CD4-positive, alpha-beta T cell treated with Interleukin-21 for 1 hour (primary cell): ENCODE results near the gene NUDT4.
"Not testable (repeated sequence)": the region's sequence is repeated elsewhere in the genome, so short reads cannot be mapped to it uniquely, and the experiment has no call there.

ENCODE experiments used
- DNase-seq: peaks from one replicate; pipeline ENCODE4 v3.0.0-alpha.2; 2020

NUDT4 gene

GRCh38 chr12:93402333-93403311 is 24.9 kb downstream of the NUDT4 start:
- DNase-seq, result no peak

- no peak for DNase-seq
Observed at GRCh38 chr12:93403988-93404803, 26.5 kb downstream of the NUDT4 start.

GRCh38 chr12:93404961-93405849 is 27.5 kb downstream of the NUDT4 start:
- DNase-seq, result no peak

GRCh38 chr12:93407054-93407962 is 29.6 kb downstream of the NUDT4 start:
- no peak for DNase-seq

GRCh38 chr12:93407963-93408283 is 30.2 kb downstream of the NUDT4 start:
- no peak for DNase-seq

GRCh38 chr12:93408813-93409212 is 31.1 kb downstream of the NUDT4 start:
- DNase-seq, result no peak

GRCh38 chr12:93409343-93410187 is 31.8 kb downstream of the NUDT4 start:
- not testable (repeated sequence) for DNase-seq

GRCh38 chr12:93411060-93411459 is 33.3 kb downstream of the NUDT4 start:
- DNase-seq, result peak; percentile 23

GRCh38 chr12:93412396-93412795 is 34.7 kb downstream of the NUDT4 start:
- DNase-seq, result not testable (repeated sequence)

GRCh38 chr12:93413064-93413463 is 35.3 kb downstream of the NUDT4 start:
- DNase-seq, result no peak

- no peak for DNase-seq
Observed at GRCh38 chr12:93415723-93416464, 38.2 kb downstream of the NUDT4 start.

- DNase-seq, result no peak
Observed at GRCh38 chr12:93417967-93418480, 40.3 kb downstream of the NUDT4 start.

GRCh38 chr12:93419388-93420034 is 41.8 kb downstream of the NUDT4 start:
- peak; percentile 65 for DNase-seq

- no peak for DNase-seq
Observed at GRCh38 chr12:93422050-93422449, 44.3 kb downstream of the NUDT4 start.

- no peak for DNase-seq
Observed at GRCh38 chr12:93425736-93426411, 48.1 kb downstream of the NUDT4 start.

- DNase-seq, result no peak
Observed at GRCh38 chr12:93426412-93426805, 48.7 kb downstream of the NUDT4 start.

GRCh38 chr12:93427779-93428564 is 50.2 kb downstream of the NUDT4 start:
- no peak for DNase-seq

- DNase-seq, result no peak
Observed at GRCh38 chr12:93429448-93429847, 51.7 kb downstream of the NUDT4 start.
